H1 (cell line): ENCODE results near the gene UBE4B.

ENCODE experiments used
- CHD2 ChIP-seq: IDR thresholded peaks from 2 replicates; pipeline ENCODE4 v1.6.1; 2012; ENCODE audit warnings: low read length, improper control_type of control experiment
- GTF2F1 ChIP-seq: IDR thresholded peaks from 2 replicates; pipeline ENCODE4 v1.6.1; 2012; ENCODE audit warnings: low read depth, low read length, improper control_type of control experiment, borderline replicate concordance
- JUND ChIP-seq: IDR thresholded peaks from 2 replicates; pipeline ENCODE4 v1.6.1; 2011; ENCODE audit warnings: mild to moderate bottlenecking, improper control_type of control experiment, low read length
- KDM1A ChIP-seq: fragments of 200-600, 300-600 bp; sonication (generic); IDR thresholded peaks from 2 replicates; pipeline ENCODE4 v1.7.1; 2016; ENCODE audit warnings: mild to moderate bottlenecking, low read length, borderline replicate concordance
- POLR2A ChIP-seq, 2 experiments: IDR thresholded peaks; 1 replicate in 1 of 2; 2 replicates in 1 of 2; pipeline ENCODE4 v1.6.1; 2011; ENCODE audit warnings: low read depth in 2 of 2, low read length in 2 of 2, mild to moderate bottlenecking in 2 of 2; ENCODE audit errors: control extremely low read depth in 1 of 2
- POLR2AphosphoS5 ChIP-seq: IDR thresholded peaks from 2 replicates; pipeline ENCODE4 v1.6.1; 2011; ENCODE audit warnings: low read depth, low read length
- SUZ12 ChIP-seq: fragments of 200-600 bp; sonication (generic); IDR thresholded peaks from 2 replicates; pipeline ENCODE4 v1.6.1; 2012; ENCODE audit warnings: mild to moderate bottlenecking, inconsistent platforms, low read length, moderate library complexity, mixed read lengths
- TAF1 ChIP-seq: IDR thresholded peaks from 2 replicates; pipeline ENCODE4 v1.6.1; 2011; ENCODE audit warnings: mild to moderate bottlenecking, low read depth, low read length
- TCF12 ChIP-seq: IDR thresholded peaks from 2 replicates; pipeline ENCODE4 v1.6.1; 2011; ENCODE audit warnings: low read depth, mild to moderate bottlenecking, low read length
- YY1 ChIP-seq: IDR thresholded peaks from 2 replicates; pipeline ENCODE4 v1.6.1; 2011; ENCODE audit warnings: low read depth, mild to moderate bottlenecking, low read length
- TF ChIP-seq, protein P1 (sequence below), 3 experiments: IDR thresholded peaks; 1 replicate in 2 of 3; 2 replicates in 1 of 3; pipeline versions ENCODE4 v1.5.1 to v1.6.1; 2011; ENCODE audit warnings: low read length in 3 of 3, mild to moderate bottlenecking in 3 of 3, inconsistent platforms in 2 of 3, low read depth in 1 of 3, moderate library complexity in 1 of 3; ENCODE audit not compliant: insufficient read depth in 1 of 3; ENCODE audit errors: control extremely low read depth in 1 of 3
- TF ChIP-seq, protein P2 (sequence below): IDR thresholded peaks from 2 replicates; pipeline ENCODE4 v1.6.1; 2011; ENCODE audit warnings: low read depth, mild to moderate bottlenecking, low read length; ENCODE audit not compliant: insufficient read depth
- TF ChIP-seq, protein P3 (sequence below): IDR thresholded peaks from 2 replicates; pipeline ENCODE4 v1.6.1; 2012; ENCODE audit warnings: low read length, inconsistent platforms
- TF ChIP-seq, protein P4 (sequence below): IDR thresholded peaks from 2 replicates; pipeline ENCODE4 v1.6.1; 2011; ENCODE audit warnings: low read length, improper control_type of control experiment

DNA sequence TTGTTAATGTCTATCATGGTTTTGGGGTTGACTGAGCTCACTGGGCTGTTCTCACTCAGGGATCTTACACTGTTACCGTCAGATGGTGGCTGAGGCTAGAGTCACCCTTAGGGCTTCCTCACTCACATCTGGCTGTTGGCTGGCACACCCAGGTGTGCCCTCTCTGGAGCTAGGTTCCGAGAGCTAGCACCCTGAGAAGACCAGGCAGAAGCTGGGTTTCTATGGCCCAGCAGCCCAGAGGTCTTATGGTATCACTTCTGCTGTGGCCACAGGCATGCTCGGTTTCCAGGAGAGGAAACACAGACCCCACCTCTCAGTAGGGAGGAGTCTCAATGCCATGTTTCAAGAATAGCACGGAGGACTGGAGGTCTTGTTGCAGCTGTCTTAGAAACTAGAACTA, 156.9 kb downstream of the UBE4B start:
- TF ChIP-seq GTF2F1 (no peak), CHD2 (no peak), JUND (no peak), POLR2AphosphoS5 (no peak), POLR2A (IDR thresholded peaks at IDR 0.05; ENCODE audit: control extremely low read depth in 1 of 2, low read depth in 2 of 2, low read length in 2 of 2) (no peak), KDM1A (no peak), YY1 (no peak), TAF1 (no peak), TCF12 (no peak), SUZ12 (no peak)
- TF ChIP-seq, protein P1, sequence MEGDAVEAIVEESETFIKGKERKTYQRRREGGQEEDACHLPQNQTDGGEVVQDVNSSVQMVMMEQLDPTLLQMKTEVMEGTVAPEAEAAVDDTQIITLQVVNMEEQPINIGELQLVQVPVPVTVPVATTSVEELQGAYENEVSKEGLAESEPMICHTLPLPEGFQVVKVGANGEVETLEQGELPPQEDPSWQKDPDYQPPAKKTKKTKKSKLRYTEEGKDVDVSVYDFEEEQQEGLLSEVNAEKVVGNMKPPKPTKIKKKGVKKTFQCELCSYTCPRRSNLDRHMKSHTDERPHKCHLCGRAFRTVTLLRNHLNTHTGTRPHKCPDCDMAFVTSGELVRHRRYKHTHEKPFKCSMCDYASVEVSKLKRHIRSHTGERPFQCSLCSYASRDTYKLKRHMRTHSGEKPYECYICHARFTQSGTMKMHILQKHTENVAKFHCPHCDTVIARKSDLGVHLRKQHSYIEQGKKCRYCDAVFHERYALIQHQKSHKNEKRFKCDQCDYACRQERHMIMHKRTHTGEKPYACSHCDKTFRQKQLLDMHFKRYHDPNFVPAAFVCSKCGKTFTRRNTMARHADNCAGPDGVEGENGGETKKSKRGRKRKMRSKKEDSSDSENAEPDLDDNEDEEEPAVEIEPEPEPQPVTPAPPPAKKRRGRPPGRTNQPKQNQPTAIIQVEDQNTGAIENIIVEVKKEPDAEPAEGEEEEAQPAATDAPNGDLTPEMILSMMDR (IDR thresholded peaks at IDR 0.05; ENCODE audit: control extremely low read depth in 1 of 3, insufficient read depth in 1 of 3, low read depth in 1 of 3, low read length in 3 of 3): no peak
- TF ChIP-seq, protein P2, sequence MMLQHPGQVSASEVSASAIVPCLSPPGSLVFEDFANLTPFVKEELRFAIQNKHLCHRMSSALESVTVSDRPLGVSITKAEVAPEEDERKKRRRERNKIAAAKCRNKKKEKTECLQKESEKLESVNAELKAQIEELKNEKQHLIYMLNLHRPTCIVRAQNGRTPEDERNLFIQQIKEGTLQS: no peak
- TF ChIP-seq, protein P3, sequence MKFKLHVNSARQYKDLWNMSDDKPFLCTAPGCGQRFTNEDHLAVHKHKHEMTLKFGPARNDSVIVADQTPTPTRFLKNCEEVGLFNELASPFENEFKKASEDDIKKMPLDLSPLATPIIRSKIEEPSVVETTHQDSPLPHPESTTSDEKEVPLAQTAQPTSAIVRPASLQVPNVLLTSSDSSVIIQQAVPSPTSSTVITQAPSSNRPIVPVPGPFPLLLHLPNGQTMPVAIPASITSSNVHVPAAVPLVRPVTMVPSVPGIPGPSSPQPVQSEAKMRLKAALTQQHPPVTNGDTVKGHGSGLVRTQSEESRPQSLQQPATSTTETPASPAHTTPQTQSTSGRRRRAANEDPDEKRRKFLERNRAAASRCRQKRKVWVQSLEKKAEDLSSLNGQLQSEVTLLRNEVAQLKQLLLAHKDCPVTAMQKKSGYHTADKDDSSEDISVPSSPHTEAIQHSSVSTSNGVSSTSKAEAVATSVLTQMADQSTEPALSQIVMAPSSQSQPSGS: no peak
- TF ChIP-seq, protein P4, sequence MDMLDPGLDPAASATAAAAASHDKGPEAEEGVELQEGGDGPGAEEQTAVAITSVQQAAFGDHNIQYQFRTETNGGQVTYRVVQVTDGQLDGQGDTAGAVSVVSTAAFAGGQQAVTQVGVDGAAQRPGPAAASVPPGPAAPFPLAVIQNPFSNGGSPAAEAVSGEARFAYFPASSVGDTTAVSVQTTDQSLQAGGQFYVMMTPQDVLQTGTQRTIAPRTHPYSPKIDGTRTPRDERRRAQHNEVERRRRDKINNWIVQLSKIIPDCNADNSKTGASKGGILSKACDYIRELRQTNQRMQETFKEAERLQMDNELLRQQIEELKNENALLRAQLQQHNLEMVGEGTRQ: no peak
